Measurements from ENCODE around the gene CCDC61.

CCDC61 gene

DNA sequence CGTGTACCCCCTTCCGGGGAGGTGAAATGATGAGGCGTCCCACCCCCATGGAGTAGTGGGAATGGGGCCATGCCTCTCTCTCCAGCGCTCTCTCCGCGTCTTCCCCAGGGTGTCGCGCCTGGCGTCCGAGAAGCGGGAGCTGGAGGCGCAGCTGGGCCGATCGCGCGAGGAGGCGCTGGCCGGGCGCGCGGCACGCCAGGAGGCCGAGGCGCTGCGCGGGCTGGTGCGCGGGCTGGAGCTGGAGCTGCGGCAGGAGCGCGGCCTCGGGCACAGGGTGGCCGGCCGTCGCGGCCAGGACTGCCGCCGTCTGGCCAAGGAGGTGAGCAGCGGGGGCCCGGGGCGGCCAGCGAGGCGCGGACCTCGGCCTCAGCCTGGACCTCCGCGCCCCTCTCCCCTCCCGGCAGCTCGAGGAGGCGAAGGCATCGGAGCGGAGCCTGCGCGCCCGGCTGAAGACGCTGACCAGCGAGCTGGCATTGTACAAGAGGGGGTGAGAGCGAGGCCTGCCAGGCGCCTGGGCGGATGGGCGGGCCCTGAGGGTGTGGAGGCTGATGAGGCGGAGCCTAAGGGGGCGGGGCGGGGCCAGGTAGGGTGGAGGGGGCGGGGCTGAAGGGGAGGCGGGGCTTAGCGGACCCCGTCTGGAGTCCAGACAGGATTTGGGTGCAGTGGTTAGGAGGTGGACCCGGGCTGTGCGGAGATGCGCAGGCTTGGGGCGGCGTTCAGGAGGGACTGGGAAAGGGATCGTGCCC, 19.8 kb downstream of the CCDC61 start:
- in situ Hi-C loops (cut with HindIII; ENCODE audit: low sequenced_read_pairs), result loop anchor here (5.0 kb wide), 1 partner anchor 88 kb away; no protein-coding TSS in a partner anchor

DNA sequence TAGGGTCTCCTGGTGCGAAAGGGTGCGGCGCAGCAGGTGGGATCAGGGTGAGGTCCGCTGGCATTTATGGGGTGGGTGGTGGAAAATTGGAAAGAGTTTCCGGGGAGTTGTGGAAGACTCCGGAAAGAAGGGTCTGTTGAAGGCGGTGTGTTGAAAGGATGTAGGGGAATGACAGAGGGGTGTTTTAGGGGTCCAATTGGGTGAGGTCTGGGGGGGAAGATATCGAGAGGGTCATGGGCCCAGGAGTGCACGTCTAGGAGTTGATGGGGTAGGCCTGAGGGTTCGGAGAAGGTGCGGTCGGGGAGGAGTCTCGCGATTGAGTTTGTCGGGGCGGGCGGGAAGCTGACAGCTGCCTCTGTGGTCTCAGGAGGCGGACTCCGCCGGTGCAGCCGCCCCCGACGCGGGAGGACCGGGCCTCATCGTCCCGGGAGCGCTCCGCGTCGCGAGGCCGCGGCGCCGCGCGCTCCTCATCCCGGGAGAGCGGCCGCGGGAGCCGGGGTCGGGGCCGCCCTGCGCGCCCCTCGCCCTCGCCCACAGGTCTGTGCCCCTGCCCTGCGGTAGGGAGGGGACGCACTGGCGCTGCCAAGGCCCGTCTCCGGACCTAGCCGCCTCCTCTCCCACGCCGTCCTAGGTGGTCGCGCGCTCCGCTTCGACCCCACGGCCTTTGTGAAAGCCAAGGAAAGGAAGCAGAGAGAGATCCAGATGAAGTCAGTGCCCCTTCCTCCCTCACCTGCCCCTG, 20.6 kb downstream of the CCDC61 start:
- in situ Hi-C loops (cut with HindIII; ENCODE audit: low sequenced_read_pairs), result loop anchor here (5.0 kb wide), 1 partner anchor 89 kb away; no protein-coding TSS in a partner anchor

DNA sequence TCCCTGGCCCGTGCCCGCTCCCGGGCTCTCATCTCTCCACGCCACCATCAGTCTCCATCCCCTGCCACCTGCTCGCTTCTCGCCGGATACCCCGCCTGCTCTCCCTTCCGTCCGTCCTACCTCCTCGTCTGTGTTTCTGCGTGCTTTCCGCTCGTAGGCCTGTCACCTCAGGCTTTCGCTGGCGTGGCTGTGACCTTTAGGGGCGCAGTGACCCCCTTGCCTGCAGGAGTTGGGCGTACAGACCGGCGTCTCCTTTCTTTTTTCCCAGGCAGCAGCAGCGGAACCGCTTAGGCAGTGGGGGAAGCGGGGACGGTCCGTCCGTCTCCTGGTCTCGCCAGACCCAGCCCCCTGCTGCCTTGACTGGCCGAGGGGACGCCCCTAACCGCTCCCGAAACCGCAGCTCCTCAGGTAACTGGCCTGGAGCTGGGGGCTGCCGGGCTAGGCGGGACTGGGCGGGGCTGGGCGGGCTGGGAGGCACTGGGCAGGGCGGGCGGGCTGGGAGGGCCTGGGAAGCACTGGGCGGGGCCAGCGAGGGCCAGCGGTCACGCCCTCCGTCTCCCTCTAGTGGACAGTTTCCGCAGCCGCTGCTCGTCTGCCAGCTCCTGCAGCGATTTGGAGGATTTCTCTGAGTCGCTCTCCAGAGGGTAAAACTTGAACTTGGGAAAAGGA, 21.3 kb downstream of the CCDC61 start:
- in situ Hi-C loops (cut with HindIII; ENCODE audit: low sequenced_read_pairs), result loop anchor here (5.0 kb wide), 1 partner anchor 89 kb away; no protein-coding TSS in a partner anchor

DNA sequence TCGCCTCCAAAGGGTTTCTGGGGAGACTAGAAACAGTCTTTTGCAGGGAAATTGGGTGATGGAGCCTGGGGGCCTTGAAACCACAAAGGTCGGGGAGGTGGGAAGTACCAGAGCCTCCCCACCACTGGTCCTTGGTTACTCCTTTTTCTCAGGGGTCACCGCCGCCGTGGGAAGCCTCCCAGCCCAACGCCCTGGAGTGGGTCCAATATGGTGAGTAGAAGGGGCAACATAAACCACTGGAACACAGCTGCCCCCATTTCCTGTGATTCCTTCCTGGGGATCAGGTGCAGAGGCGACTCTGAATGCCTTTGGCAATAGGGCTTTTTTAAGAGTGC, 21.8 kb downstream of the CCDC61 start:
- in situ Hi-C loops (cut with HindIII; ENCODE audit: low sequenced_read_pairs), result loop anchor here (5.0 kb wide), 1 partner anchor 90 kb away; no protein-coding TSS in a partner anchor

DNA sequence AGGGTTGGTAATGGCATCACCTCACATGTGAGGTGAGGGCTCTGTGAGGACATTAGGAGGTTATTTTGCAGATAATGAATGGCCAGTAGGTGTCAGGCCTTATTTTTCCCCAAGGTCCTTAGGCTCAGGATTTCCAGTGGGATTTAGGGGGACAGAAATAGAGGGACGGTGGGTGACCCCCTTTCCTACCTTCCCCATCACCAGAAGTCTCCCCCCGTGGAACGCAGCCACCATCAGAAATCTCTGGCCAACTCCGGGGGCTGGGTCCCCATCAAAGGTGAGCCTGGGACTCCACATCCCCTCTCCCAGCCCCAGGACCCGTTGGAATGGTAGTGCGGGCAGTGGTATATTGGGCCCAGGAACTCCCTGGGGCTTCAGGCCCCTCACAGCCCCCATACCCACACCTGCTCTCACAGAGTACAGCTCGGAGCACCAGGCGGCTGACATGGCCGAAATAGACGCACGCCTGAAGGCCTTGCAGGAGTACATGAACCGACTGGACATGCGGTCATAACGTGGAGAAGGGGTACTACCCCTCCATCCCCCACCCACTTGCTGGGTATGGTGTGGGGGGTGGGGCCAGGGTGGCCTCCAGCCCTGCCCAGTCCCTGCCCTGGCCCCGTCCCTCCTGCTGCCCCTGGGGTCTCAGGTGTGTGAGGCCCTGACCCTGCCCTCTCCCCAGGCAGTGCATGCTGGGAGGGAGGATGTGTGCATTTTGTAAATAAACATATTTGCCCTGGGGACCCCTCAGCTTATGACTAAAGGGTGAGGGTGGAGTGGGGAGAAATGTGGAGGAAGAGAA, 22.8 kb downstream of the CCDC61 start:
- in situ Hi-C loops (cut with HindIII; ENCODE audit: low sequenced_read_pairs), result loop anchor here (5.0 kb wide), 1 partner anchor 91 kb away; no protein-coding TSS in a partner anchor

DNA sequence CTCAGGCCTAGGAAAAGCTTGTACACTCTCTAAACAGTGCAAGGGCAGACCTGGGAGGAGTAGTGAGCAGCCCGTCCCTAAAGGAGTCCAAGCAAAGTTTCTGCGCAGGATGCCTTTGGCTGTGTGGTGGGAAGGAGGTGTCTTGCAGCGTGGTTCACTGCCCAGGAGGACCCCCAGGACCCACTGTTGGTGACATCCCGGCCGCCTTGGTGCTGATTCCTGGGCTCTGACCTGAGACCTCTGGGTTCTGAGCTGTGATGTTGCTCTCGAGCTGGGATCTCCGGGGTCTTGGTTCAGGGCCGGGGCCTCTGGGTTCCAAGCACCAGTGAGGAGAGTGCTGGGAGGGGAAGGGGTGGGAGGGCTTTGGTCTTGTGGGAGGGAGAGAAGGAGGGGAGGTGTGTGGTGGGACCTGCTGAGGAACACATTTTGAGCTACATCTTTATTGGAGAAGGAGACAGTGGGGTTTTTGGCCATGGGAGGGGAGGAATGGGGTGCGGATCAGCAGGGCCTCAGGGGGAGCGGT, 23.5 kb downstream of the CCDC61 start:
- in situ Hi-C loops (cut with HindIII; ENCODE audit: low sequenced_read_pairs), result loop anchor here (5.0 kb wide), 1 partner anchor 91 kb away; no protein-coding TSS in a partner anchor

DNA sequence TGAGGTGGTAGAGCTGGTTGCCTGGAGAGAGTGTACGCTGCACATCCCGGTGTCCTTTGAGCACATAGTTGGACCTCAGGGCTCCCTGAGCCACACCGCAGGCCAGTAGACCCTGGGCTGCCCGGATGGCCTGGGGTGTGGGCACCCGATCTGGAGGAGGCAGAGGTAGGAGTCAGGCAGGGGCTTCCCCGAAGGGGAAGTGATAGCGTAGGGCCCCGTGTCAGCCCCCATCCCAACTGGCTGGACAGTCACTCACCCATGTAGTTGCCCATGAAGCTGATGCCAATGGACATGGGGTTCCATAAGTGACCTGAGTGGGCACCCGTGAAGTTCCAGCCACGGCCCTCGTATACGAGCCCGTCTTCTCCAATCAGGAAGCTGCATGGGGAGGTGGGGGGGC, 24.0 kb downstream of the CCDC61 start:
- in situ Hi-C loops (cut with HindIII; ENCODE audit: low sequenced_read_pairs), result loop anchor here (5.0 kb wide), 1 partner anchor 92 kb away; no protein-coding TSS in a partner anchor

DNA sequence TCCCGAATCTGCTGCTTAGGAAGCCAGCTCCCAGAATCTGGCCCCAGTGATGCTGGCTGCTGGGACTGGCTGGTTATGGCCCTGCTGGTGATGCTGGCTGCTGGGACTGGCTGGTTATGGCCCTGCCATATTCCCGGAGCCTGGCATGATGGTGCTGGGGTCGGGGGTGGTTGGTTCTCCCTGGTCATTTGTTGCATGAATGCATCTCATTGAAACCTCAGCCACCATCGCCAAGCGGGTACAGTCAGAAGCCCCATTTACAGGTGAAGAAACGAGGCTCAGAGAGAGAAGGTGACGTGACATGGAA, 25.5 kb downstream of the CCDC61 start:
- in situ Hi-C loops (cut with HindIII; ENCODE audit: low sequenced_read_pairs), result no loop called here

DNA sequence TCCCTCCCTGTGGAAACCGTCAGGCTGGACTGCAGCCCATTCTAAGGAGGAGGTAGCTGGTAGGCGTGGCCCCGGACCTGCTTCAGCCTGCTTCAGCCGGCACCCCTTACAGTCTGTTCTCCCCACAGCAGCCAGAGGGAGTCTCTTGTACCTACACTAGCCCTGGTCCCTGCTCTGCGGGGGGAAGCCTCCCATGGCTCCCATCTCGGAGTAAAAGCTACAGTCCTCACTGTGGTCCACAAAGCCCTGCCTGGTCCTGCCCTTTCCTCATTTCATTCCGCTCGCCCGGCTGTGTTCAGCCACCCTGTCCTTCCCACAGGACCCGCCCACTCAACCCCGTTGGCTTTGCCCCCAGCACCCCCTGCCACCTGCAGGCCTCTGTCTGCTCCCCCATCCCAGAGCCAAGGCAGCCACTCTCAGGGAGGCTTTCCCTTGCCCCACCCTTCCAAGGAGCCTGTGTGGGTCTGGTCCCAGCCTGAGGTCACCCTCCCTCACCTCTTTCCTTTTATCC, 26.3 kb downstream of the CCDC61 start:
- in situ Hi-C loops (cut with HindIII; ENCODE audit: low sequenced_read_pairs), result no loop called here

DNA sequence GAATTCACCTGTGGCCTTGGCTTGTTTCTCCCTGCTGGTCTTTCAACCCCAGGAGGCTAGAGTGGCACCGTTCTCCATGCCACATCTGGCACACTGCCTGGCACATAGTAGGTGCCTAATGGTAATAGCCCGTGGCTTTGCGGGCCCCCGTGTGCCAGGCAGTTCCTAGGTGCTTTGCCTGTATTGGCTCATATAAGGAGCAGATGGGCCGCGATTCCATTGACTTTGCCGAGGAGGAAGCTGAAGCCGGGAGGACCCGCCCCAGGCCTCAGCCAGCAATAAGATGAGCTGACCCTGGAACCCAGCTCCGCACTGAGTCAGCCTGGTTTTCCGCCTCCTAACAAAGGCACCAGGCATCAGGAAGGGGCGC, 26.8 kb downstream of the CCDC61 start:
- in situ Hi-C loops (cut with HindIII; ENCODE audit: low sequenced_read_pairs), result no loop called here

DNA sequence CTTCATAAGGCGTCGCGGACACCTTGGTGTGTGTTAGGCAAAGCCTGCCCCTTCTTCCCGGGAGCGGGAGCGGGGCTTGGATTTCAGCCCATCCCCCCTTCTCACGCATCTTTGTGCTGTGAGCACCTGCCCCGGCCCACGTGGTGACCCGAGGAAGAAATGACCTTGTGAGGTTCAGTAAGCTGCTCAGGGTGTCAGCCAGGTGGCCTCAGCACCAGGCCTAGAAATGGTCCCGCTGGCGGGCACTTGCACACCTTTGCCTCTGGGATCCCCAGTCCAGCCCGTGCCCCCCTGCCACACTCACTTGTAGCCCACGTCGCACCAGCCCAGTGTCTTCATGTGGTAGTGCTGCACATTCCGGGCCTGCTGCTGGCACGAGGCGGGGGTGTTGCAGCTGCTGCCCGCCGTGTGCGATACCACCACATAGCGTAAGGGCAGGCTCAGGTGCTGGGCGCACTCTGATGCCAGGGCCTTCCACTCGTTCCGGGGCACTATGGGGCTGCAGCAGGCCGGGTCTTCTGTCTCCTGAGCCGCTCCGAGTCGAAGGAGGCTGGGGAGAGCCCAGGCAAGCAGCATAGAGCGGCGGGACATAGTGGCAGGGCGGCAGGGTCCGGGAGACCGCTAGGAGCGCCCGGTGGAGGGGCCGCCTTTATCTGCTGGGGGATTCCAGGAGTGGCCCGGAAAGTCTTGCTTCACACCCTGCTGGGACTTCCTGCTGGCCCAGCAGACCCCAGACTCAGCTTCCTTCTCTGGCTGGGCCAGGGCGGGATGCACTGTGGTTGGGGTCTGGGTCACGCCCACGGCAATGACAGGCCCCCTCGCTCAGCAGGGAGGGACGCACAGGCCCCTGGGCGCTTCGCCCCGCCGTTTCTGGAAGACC, 27.4 kb downstream of the CCDC61 start, which contains the start of gene PGLYRP1:
PGLYRP1 (minus strand) TSS at position 623 of the 880 bp plus-strand sequence; CDS start at position 591, 32 bp downstream.
- in situ Hi-C loops (cut with HindIII; ENCODE audit: low sequenced_read_pairs), result no loop called here

DNA sequence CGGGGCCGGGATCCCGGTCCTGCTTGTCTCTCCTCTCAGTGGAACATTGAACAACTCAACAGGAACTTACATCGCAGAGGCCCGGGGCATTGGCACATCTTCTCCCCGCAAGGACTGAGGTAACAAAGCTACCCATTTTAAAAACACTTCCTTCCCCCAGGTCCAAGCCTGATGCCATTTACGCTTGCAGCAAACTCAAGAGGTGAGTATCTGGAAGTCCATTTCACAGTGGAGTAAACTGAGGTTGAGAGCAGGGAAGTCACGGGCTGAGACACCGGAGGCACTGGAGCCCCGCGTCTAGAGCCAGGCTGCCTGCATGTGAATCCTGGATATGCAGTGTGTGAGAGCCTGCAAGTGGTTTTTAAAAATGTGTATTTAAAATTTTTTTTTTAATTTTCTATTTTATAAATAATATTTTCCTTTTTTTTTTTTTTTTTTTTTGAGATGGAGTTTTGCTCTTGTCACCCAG, 28.1 kb downstream of the CCDC61 start:
- in situ Hi-C loops (cut with HindIII; ENCODE audit: low sequenced_read_pairs), result no loop called here

DNA sequence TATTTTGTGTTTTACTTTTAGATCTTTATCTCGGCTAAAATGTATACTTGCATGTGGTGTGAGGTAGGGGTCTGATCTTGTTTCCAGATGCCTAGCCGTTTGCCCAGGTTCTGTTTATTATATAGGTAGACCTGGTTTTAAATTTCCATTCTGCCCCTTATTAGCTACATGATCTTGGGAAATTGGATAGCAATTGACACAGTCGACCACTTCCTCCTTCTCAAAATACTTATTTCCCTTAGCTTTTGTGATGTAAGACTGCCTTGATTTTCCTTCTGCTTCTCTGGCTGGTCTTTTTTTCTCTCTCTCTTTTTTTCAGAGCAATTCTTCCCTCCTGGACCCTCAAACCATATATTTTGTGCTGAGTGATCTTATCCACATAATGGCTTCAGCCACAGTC, 30.6 kb downstream of the CCDC61 start:
- in situ Hi-C loops (cut with HindIII; ENCODE audit: low sequenced_read_pairs), result no loop called here

DNA sequence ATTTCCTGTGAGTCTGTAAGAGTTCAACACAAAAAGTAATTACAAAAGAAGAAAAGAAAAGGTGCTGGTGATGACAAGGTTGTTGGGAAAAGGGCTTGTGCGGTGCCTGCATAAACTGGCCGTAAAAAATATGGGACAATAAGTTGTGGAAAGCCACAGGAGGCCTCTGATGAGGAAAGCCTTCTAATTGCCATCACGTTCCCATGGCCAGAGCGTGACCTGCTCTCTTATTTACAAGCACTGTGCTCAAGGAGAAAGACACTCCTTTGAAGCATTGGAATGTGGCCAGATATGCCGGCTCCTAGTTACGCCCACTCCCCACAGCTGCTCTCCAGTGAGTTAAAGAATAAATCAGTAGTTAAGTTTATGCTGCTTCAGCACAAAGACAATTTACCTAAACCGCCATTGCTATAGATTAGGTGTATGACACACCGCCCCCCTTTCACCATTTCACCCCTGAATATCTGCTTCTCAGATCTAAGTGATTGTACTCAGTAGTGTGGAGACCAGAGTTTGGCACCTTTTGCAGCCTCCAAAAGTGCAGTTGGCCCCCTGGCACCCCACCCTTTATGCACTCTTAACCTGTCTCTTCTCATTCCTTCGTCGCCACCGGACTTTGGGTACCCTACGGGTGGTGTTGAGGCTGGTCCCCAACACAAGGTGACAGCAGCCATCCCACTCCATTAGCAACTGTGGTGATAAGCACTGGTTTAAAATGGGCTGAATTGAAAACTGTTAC, 35.7 kb downstream of the CCDC61 start:
- in situ Hi-C loops (cut with HindIII; ENCODE audit: low sequenced_read_pairs), result no loop called here

DNA sequence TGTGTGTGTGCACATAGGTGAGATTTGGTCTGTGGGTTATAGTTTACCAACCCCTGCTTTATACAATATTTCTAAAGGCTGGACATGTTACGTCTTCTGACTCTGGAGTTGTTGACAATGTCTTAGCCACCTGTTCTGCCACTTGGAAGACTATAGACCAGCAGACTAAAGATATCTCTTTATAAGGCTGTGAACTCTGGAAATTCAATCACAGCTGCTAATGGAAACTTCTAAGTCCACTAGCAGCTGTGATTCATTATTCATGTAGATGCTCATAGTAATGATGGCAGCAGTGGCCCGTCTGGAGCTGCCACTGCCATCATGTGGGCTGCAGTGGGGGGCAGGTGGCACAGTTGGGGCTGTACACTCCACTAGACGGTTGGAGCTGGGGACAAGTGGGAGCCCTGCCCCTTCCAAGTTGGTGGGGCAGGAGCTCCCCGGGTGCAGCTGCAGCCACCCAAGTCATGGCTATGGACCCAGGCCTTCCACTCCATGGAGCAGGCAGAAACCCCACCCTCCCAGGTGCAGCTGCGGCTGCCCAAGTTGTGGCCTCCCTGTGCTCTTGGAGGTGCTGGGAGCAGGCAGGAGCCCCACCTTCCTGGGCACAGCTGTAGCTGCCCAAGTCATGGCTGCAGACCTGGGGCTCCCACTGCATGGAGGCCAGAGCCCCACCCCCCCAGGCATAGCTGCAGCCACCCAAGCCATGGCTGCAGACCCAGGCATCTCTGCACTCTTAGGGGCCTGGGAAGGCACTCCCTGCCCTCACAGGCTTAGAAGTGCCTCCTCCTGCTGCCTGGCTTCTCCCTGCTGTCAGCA, 36.7 kb downstream of the CCDC61 start:
- in situ Hi-C loops (cut with HindIII; ENCODE audit: low sequenced_read_pairs), result no loop called here

DNA sequence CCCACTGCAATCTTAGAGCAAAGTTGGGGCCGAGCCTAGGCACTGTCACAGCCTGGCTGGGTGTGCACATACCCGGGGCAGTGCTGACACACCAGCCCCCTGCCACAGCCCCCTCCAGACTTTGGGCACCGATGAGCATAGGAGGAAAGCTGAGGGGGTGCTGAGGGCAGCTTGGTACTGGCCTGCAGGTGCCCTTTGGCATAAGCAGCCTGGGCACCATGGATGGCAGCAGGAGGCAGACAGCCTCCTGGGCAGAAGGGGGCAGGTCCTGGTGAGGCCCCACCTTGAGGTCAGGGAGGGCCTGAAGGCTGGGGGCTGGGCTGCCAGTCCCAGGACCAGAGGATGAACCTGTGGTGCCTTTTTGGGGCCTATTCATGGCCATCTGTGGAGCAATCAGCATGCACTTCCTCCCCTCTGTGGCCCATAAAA, 37.3 kb downstream of the CCDC61 start:
- in situ Hi-C loops (cut with HindIII; ENCODE audit: low sequenced_read_pairs), result no loop called here

DNA sequence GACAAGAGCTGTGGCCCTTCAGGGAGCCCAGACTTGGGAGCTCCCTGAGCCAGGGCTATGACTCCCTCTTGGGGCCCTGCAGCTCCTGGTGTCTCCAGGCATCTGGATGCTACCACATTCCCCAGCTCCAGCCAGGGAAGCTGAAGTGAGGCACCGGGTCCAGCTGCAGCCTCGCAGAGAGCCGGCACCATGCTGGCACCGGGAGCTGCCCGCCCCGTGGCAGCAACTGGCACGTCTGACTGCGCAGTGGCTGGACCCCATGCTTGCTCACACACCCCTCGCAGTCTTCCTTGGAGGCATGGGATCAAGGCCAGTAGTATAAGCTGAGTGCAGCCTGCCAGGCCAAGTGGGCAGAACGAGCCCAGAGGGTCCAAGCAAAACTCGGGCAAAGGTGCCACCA, 38.1 kb downstream of the CCDC61 start:
- in situ Hi-C loops (cut with HindIII; ENCODE audit: low sequenced_read_pairs), result no loop called here

DNA sequence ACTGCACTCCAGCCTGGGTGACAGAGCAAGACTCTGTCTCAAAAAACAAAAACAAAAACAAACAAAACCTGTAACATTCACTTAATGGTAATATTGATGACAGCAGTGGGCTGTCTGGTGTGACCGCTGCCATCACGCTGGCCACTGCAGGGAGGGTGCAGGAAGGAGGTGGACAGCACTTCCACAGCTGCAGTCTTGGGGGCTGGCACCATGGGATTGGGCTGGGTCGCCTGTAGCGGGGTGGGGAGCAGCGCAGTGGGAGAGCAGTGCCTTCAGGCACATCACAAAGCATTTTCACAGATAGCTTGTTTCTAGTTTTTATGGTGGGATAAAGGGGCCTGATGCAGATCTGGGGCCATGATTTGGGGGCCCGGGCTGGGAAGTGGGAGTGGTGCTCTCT, 40.3 kb downstream of the CCDC61 start:
- in situ Hi-C loops (cut with HindIII; ENCODE audit: low sequenced_read_pairs), result no loop called here

All from endothelial cell of hepatic sinusoid (primary cell).